Fibroblast of pulmonary artery (primary cell): ENCODE results near the gene BOD1.

Experiments used
- DNase-seq: peaks from one replicate; pipeline ENCODE4 v3.0.0-alpha.2; 2010; ENCODE audit warnings: low read depth
- H3K4me3 ChIP-seq: replicated peaks from 2 replicates; pipeline ENCODE4 v1.5.1; 2011; ENCODE audit warnings: low read depth, mild to moderate bottlenecking, control low read depth, low read length, moderate library complexity
- TF ChIP-seq, protein P1 (sequence below): IDR thresholded peaks from 2 replicates; pipeline ENCODE4 v1.5.1; 2011; ENCODE audit warnings: mild to moderate bottlenecking, control low read depth, low read length, inconsistent platforms; ENCODE audit errors: missing control alignments

Gene BOD1

GRCh38 chr5:173565491-173566072, 50.9 kb downstream of the BOD1 start:
- TF ChIP-seq, protein P1, sequence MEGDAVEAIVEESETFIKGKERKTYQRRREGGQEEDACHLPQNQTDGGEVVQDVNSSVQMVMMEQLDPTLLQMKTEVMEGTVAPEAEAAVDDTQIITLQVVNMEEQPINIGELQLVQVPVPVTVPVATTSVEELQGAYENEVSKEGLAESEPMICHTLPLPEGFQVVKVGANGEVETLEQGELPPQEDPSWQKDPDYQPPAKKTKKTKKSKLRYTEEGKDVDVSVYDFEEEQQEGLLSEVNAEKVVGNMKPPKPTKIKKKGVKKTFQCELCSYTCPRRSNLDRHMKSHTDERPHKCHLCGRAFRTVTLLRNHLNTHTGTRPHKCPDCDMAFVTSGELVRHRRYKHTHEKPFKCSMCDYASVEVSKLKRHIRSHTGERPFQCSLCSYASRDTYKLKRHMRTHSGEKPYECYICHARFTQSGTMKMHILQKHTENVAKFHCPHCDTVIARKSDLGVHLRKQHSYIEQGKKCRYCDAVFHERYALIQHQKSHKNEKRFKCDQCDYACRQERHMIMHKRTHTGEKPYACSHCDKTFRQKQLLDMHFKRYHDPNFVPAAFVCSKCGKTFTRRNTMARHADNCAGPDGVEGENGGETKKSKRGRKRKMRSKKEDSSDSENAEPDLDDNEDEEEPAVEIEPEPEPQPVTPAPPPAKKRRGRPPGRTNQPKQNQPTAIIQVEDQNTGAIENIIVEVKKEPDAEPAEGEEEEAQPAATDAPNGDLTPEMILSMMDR = no peak
- no peak overlapping the region for H3K4me3 ChIP-seq
- no peak for DNase-seq

GRCh38 chr5:173564106-173564505, 52.3 kb downstream of the BOD1 start:
- no peak for DNase-seq
- TF ChIP-seq, protein P1 = no peak
- H3K4me3 ChIP-seq = no peak overlapping the region

DNA sequence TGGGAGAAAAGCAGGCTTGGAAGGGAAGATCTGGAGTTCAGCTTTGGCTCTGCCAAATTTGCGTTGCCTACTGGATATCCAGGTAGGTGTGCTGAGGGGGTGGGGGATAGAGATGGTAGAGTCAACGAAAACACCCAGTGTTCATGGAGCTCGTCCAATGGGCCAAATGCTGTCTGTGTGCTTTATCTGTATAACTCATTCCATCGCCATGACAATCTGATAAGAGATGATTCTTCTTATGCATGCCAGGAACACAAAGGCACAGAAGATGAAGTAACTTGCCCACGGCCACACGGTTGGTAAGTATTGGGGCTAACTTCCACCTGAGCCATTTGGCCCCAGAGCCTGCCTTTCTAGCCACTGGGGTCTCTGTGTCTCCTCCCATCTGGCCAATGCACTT, 53.2 kb downstream of the BOD1 start:
- DNase-seq = no peak
- no peak overlapping the region for H3K4me3 ChIP-seq
- TF ChIP-seq, protein P1 = no peak

DNA sequence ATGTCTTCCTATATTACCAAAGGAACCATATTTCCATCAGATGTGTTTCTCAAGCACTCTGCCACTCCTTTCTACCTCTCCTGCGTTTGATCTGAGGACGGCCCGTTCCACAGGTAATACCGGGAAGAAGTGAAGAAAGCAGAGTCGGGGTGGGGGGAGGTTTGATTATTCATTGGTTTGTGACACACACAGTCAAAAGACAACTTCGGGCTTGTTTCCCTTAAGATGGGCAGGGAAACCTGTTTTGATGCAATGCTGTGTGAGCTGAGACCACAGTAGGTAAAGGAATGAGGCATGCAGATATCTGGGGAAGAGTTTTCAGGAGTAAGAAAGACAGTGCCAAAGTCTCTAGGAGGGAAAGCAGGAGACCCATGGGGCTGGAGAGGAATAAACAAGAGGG, 54.0 kb downstream of the BOD1 start:
- no peak for DNase-seq
- no peak overlapping the region for H3K4me3 ChIP-seq
- TF ChIP-seq, protein P1 = no peak
